COLO829 (cell line): ENCODE data around the gene RPS27A.
"Not testable (repeated sequence)": the region's sequence is repeated elsewhere in the genome, so short reads cannot be mapped to it uniquely, and the experiment has no call there.

Source experiments
- DNase-seq: peaks from one replicate; pipeline ENCODE4 v3.0.0; 2012; ENCODE audit warnings: low spot score

RPS27A gene

GRCh38 chr2:55239656-55240222, 7.3 kb downstream of the RPS27A start:
- no peak for DNase-seq

DNA sequence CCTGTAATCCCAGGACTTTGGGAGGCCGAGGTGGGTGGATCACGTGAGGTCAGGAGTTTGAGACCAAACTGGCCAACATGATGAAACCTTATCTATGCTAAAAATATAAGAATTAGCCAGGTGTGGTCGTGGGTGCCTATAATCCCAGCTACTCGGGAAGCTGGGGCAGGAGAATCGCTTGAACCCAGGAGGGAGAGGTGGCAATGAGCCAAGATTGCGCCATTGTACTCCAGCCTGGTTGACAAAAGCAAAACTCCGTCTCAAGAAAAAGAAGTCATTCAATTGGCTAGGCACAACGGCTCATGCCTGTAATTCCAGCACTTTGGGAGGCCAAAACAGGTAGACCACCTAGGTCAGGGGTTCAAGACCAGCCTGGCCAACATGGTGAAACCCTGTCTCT, 9.1 kb downstream of the RPS27A start:
- DNase-seq = not testable (repeated sequence)

GRCh38 chr2:55242617-55243016, 10.1 kb downstream of the RPS27A start:
- DNase-seq = no peak

DNA sequence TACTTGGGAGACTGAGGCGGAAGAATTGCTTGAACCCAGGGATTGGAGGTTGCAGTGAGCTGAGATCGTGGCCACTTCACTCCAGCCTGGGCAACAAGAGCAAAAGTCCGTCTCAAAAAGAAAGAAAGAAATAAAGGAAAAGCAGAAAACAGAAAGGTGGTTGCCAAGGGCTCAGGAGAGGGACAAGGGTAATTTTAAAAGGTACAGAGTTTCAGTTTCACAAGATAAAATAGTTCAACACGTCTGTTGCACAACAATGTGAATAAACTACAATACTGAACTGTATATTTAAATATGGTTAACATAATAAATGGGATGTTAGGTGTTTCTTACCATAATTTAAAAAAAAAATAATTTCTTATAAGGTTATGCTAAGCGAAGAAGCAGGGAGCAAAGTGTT, 12.9 kb downstream of the RPS27A start:
- DNase-seq = no peak

GRCh38 chr2:55247025-55247424, 14.5 kb downstream of the RPS27A start:
- no peak for DNase-seq

DNA sequence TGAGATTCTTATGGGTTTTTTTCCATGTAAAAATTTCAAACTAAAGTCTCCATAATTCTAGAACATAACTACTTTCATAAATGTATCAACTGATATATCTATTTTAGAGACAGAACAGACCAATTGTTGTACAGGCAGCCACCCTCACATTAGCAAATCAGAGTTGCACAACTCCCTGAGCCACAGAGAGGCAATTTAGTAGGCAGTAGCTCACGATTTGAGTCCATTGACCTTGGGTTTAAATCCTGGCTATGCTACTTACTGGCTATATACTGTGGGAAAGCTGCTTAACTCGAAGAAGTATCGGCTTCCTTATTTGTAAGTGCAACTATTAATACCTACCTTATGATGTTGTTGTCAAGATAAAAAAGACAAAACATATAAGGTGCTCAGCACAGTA, 20.3 kb downstream of the RPS27A start:
- no peak for DNase-seq

DNA sequence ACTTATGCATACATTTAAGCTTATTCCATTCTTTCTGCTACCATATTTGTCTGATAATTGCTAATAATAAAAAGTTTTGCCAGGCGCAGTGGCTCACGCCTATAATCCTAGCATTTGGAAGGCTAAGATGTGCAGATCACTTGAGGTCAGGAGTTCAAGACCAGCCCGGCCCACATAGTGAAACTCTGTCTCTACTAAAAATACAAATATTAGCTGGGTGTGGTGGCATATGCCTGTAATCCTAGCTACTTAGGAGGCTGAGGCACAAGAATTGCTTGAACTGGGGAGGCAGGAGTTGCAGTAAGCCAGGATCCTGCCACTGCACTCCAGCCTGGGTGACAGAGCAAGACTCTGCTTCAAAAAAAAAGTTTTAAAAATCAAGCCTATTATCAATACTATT, 27.1 kb downstream of the RPS27A start:
- not testable (repeated sequence) for DNase-seq

- no peak for DNase-seq
These were observed 35.9 kb downstream of the RPS27A start for GRCh38 chr2:55268288-55268906.

GRCh38 chr2:55268907-55269644, 36.6 kb downstream of the RPS27A start, which contains the start of gene MTIF2:
Gene MTIF2 (minus strand): TSS chr2:55269231. CDS start chr2:55263858, 5,373 bp downstream.
- DNase-seq = peak; percentile 87

DNA sequence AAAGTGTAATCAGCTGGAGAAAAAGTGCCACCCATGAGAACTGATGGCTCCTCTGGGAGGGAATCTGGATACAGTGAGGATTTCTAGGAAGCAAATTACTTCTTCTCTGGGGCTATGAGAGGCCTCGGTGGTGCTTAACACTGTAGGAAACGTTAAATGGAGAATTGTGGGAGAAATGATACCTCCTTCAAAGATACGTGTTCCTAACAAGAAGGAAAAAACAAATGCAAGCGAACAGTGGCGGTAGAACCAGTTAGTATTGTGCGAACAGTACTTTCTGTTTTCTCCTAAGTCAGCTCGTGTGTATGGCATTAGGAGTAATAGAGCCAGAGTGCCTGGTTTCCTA, 37.1 kb downstream of the RPS27A start:
- DNase-seq = no peak

DNA sequence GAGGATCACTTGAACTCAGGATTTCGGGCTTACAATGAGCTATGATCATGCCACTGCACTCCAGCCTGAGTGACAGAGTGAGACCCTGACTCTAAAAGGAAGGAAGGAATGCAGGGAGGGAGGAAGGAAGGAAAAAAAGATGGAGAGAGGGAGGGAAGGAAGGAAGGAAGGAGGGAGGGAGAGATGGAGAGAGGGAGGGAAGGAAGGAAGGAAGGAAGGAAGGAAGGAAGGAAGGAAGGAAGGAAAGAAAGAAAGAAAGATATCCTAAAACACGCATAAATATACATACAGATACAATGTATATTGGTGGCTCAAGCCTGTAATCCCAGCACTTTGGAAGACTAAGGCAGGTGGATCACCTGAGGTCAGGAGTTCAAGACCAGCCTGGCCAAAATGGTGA, 41.9 kb downstream of the RPS27A start:
- DNase-seq = not testable (repeated sequence)

DNA sequence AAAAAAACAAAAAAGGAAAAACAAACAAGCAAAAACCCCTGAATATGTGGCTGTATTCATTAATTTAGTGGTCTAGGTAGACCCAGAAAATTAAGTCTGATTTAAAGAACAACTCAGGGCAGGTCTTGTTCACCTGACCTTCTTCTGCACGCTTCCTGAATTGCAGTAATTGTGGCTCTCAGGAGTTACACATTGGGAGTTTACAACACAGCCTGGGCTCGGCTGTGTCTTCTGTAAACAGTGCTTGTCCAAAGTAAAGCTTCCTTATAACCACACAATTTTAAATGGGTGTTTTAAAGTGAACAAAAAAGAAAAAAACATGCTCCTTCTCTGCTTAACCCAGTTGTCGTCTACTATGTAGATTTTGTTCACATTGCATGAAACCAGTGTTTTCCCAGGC, 44.8 kb downstream of the RPS27A start:
- DNase-seq = no peak

DNA sequence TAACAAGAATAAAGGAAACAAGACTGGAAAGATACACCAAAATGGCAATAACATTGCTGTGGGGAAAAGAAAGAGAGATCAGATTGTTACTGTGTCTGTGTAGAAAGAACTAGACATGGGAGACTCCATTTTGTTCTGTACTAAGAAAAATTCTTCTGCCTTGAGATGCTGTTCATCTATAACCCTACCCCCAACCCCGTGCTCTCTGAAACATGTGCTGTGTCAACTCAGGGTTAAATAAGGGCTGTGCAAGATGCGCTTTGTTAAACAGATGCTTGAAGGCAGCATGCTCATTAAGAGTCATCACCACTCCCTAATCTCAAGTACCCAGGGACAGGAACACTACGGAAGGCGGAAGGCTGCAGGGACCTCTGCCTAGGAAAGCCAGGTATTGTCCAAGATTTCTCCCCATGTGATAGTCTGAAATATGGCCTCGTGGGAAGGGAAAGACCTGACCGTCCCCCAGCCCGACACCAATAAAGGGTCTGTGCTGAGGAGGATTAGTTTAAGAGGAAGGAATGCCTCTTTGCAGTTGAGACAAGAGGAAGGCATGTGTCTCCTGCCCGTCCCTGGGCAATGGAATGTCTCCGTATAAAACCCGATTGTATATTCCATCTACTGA, 46.8 kb downstream of the RPS27A start:
- not testable (repeated sequence) for DNase-seq

GRCh38 chr2:55279859-55280424, 47.5 kb downstream of the RPS27A start:
- not testable (repeated sequence) for DNase-seq

DNA sequence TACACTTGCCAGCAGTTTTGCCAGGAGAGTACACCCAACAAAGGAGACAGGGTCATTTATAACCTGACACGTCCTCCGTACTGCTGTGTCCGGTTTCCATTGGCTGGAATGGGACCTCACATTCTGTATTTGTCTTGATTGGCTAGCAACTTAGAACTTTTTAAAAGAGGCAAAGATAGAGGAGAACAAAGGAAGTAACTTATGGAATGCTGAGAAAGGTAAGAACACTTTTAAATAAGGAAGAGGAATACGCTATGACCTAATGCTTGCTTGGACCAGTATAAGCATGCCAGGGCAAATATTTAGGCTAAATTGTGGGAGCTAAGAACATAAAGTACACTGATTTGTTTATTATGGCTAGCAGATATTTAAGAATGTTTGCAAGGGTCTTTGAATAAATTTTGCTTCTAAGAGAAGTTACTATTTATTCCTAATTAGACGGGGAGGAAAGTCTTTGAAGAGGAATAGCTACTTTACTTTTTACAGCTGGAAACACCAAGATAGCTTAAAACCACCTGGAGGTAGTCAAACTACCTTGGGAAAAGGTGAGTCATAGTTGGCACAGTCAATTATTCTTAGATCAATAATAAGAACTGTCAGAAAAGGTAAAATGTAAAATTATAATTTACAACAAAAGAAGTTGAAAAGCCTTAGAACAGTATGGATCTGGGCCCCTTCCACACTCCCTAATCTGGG, 48.5 kb downstream of the RPS27A start:
- not testable (repeated sequence) for DNase-seq

- no peak for DNase-seq
These were observed 49.8 kb downstream of the RPS27A start for GRCh38 chr2:55282110-55282917.

DNA sequence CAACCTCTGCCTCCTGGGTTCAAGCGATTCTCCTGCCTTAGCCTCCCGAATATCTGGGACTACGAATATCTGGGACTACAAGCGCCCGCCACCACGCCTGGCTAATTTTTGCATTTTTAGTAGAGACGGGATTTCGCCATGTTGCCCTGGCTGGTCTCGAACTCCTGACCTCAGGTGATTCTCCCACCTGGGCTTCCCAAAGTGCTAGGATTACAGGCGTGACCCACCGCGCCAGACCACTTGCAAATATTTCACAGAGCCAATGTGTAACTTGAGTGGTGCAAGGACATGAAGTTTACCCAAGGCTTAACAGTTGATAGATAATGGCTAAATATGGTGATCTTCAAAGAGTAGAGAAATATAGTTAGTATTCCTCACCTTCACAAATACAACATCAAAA, 50.6 kb downstream of the RPS27A start:
- DNase-seq = no peak
